ENCODE data around the gene SMU1. TPM values are rescaled to one million over a fixed set of nuclear protein-coding genes. Genes with fewer than 3 reads are reported as not detected.

Gene SMU1
- total and polyA plus RNA-seq, 2 of the 13 experiments (the other 11 are each of a cell fraction or from before 2014, with no cell fraction given), result 12.9 to 36.6 TPM

GRCh38 chr9:33025572-33026342 is 50.7 kb downstream of the SMU1 start (continued):
- no peak for TF ChIP-seq ZNF318 (CRISPR knock-in tag; IDR thresholded peaks at IDR 0.05)
- TF ChIP-seq E2F2 (CRISPR knock-in tag; IDR thresholded peaks at IDR 0.05; ENCODE audit: borderline replicate concordance), result no peak
- no peak for TF ChIP-seq DNMT1 (CRISPR knock-in tag; IDR thresholded peaks at IDR 0.05)
- 0 out of 2 replicates have a peak, but pooled peaks have one; percentile 27 for TF ChIP-seq HNF1B (CRISPR knock-in tag; IDR thresholded peaks at IDR 0.05)
- peak; percentile 3; the same call in 1 of the 2 replicates for TF ChIP-seq PRMT3 (CRISPR knock-in tag; IDR thresholded peaks at IDR 0.05; ENCODE audit: borderline replicate concordance, low read depth)
- TF ChIP-seq ZBTB46 (CRISPR knock-in tag; IDR thresholded peaks at IDR 0.05; ENCODE audit: borderline replicate concordance), result no peak
- no peak for TF ChIP-seq CREBL2 (CRISPR knock-in tag; IDR thresholded peaks at IDR 0.05; ENCODE audit: borderline replicate concordance)
- no peak for TF ChIP-seq ZNF879 (CRISPR knock-in tag; IDR thresholded peaks at IDR 0.05)
